ENCODE results near the gene PDZRN4.
"Not testable (repeated sequence)": the region's sequence is repeated elsewhere in the genome, so short reads cannot be mapped to it uniquely, and the experiment has no call there.

The PDZRN4 gene

DNA sequence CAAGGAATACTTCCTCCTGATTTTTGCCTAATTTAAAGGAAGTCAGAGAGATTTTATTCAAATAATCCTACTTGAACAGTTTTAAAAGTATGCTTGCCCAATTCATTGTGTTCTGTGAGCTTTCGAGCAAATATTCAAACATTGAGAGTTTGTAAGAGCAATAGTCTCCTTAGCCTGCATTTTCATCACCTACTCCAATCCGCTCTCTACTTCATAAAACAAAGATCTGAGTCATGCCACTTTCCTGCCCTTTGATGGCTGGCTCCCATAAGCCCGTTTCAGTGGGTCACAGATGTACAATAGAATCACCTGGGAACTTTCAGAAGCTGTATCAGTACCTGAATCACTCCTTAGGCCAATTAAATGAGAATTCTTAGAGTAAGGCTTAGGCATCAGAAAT, 319.2 kb downstream of the PDZRN4 start:
- no peak for DNase-seq (ENCODE audit: low read depth in 1 of 2, low spot score in 1 of 2)

DNA sequence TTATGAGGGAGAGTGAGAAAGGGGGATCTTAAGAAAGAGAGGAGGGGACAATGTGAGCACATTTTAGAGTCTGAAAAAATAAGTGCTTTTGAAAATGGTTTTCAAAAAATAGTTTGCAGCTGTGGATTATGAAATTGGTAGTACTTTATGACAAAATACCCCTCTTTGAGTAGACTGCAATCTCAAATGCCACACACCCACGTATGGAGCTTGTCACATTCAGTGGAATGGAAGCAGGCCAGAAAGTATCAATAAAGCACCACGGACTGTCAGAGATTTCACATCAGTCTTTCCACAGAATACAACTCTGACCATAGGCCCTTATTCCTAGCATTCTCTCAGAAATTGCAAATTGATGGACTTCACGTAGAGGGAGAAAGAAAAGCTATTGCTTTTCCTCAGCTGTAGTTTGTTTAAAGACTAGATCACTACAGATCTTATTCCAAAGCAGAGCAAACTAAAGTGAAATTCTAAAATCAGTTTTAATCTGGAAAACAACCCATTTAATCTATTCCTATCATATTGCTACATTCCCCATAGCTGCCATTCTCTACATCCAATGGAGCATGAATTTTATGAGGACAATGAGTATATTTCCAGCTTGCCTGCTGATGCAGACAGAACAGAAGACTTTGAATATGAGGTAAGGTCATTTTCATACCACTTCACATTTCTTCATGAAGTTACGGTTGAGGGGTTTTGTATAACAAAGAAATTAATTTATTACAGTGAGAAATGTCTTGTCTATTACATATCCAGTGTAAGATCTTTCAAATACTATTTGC, 321.3 kb downstream of the PDZRN4 start:
- no peak for DNase-seq (ENCODE audit: low read depth in 1 of 2, low spot score in 1 of 2)

DNA sequence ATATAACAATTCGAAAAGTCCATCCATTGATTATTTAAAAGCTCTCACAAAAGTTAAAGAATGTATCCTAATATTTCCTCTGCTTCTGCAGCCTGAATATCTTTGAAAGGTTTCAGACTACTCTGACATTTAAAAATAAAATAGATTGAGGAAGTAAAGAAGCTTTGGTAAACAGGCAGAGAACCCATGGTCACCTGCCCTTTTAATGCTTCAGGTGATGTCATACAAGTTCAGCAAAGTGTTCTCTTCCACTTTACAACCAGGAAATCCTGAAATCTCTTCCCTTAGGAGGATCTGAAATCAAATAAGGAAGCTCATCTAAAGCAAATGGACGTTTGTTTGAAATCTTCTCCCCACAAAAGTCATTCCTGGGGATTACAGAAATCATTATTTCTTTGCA, 322.4 kb downstream of the PDZRN4 start:
- no peak for DNase-seq (ENCODE audit: low read depth in 1 of 2, low spot score in 1 of 2)

DNA sequence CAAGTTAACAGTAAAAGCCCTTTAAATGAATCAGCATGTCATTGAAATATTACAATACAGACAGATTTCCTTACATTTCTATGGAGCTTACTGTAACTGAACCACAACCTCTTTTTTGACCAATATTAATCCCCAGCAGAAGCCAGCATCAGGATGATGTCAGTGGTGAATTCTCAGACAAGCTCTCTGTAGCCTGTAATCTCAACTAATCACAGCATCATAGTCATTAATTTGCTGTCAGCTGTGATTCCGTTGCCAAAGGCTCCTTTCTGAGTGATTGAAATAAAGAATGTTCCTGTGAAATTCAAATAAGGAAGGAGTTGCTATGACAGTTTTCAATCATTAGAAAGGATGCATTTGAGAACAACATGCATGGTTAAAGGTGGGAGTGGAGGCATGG, 323.1 kb downstream of the PDZRN4 start:
- DNase-seq (ENCODE audit: low read depth in 1 of 2, low spot score in 1 of 2), result no peak

DNA sequence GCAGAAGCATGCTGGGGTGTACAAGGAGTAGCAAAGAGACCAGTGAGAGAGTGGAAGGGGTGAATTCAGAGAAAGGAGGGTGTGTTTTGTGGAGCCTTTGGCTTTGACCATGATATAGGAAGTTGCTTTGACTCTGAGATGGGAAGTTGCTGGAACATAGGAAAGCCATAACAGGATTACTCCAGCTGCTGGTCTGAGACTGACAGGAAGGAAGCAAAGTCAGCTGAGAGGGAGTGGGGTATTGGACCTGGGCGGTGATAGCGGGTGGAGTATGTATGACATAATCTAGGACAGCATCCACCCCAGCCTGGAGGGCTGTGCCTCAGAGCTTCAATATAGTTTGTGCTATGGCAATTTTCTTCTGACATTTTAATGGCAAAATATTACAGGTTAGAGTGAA, 324.4 kb downstream of the PDZRN4 start:
- DNase-seq (ENCODE audit: low read depth in 1 of 2, low spot score in 1 of 2), result no peak

DNA sequence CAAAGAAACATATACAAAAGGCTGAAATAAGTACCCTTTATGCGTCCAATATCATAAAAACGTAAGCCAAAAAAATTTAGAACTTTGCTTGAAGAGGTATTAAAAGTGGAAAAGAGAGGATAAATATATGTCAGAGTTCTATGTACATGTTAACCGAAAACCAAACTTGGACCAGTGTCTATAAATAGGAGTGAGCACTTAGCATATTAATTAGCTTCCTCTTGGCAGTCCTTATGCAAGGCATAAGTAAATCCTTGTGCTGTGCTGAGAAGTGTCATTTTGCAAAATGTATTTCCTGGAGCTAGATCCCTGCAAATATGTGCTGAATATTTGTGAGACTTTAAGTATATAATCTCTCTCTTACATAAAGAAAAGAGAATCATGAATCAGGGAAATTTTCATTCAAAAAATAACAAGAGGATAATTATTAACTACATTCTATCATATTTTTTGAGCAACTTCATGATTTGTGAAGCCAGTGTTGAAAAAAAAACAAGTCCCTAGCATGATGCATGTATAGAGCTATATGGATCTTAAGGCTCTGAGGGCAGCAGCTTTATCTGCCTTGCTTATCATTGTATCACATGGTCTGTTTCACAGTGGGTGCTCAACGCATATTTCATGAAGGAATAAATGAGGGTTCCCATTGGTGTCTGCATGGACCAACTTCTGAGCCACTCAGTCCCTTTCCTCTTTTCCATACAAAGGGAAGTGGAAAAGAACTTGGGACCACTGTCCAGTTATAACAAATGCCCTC, 326.1 kb downstream of the PDZRN4 start:
- DNase-seq (ENCODE audit: low read depth in 1 of 2, low spot score in 1 of 2), result no peak

DNA sequence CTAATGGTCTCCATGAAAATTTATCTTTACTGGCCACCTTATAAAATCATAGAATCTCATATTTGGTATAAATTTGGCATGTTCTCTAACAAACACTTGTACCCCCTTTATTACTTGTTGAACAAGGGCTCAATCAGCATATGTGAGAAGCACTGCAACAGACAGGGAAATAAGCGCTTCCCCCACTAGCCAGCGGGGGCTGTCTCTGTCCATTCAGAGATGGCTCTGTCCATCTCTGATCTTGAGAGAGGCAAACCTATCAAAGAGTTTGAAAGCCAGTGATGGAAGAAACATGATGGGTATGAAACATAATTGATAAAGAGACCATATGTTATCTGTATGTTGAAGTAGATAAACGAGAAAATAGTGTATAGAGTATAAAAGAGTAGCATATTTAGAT, 326.8 kb downstream of the PDZRN4 start:
- no peak for DNase-seq (ENCODE audit: low read depth in 1 of 2, low spot score in 1 of 2)

DNA sequence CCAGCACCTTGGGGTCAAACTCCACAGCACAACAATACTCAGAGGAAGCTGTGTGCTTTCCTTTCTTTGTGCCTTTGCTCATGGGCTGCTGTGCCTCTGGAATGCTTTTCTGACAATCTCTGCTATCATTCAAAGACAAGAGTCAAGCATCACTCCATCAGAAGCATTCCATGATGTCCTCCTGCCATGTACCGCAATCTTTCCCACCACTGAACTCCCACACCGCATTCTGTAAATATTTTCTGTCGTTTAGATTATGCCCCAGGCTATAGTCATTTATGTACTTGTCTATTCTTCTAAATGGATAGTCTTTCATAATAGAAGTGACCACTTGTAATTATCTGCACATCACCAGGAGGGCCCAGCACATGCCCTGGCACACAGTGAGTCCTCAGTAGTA, 327.8 kb downstream of the PDZRN4 start:
- DNase-seq (ENCODE audit: low read depth in 1 of 2, low spot score in 1 of 2), result no peak

DNA sequence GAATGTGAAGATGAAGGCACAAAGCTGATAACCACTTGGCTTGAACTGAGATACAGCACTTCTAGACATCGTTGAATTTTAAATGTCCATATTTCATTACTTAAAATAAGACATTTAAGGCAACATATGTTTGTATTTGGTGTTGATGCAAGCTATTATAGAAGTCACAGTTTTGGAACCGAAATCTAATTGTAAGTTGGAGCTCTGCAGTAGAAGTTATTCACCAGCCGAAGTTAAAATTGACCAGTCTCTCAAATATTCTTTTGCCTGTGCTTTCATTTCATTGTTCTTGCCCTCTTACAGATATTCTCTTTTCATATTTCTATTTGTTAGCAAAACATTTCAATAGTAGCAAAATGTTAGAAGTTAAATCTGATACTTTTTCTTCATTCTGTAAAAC, 332.7 kb downstream of the PDZRN4 start:
- no peak for DNase-seq (ENCODE audit: low read depth in 1 of 2, low spot score in 1 of 2)

DNA sequence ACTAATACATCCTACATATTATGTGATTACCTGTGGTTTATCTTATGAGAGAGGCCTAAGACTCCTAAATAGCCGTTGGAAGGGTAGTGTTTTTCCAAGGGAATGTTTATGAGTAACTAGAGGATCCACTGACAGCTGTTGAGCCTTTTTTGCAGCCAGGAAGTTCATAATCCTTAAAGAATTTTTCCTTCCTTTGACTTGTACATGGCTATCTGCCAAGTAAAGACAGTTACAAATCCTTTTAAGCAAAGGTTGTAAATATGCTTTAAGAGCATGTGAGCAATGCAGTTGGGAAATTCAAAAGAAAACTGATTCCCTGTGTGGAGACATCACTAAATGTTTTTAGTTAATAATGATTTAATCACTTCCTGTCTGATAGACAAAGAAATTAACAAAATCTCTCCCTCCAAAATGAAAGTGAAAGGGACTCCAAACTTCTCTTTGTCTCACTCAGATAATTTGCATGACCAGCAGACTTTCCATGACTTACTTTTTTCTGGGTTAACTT, 333.8 kb downstream of the PDZRN4 start:
- DNase-seq (ENCODE audit: low read depth in 1 of 2, low spot score in 1 of 2), result peak in 1 of 2 donors; percentile 1

DNA sequence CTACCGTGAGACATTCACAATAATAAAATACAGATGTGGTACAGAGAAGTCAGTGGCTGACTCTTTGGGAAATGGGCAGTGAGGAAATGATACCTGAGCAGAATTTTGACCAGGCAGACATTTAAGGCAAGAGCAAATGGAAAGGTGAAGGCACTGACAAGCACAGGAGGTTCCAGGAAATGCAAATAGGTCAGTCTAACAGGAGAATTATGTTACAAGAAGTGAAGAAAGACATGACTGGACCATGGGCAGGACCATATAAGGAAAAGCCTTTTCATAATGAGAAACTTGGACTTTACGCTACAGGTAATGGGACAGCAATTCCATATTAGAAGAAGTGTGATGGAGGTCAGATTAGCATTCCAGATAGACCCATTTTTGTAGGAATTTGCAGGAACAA, 338.9 kb downstream of the PDZRN4 start:
- DNase-seq (ENCODE audit: low read depth in 1 of 2, low spot score in 1 of 2), result no peak

DNA sequence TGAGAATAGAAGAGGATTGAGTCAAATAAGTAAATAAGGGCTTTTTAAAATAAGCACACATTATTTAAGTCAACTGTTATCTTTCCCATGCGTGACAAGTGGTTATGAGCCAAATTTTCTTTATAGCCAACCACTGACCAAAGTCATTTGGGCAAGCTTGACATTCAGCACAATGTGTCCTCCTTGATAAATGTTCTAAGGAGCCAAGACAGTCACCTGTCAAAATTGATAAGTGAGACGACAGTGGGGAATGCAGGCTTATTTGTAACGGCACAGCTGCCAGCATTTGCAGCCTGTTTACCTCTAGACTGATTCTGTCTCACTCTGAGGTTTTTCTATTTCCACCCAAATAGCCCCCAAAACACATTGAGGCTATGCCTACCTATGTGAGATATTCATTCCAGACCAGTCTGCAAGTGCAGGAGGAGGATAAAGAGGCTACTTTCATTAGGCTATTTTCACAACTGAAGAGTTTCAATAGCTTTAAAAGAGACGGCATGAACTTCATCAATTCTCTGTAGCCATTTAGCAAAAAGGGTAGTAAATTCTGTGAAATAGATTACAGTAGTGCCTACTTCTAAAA, 339.5 kb downstream of the PDZRN4 start:
- no peak for DNase-seq (ENCODE audit: low read depth in 1 of 2, low spot score in 1 of 2)

DNA sequence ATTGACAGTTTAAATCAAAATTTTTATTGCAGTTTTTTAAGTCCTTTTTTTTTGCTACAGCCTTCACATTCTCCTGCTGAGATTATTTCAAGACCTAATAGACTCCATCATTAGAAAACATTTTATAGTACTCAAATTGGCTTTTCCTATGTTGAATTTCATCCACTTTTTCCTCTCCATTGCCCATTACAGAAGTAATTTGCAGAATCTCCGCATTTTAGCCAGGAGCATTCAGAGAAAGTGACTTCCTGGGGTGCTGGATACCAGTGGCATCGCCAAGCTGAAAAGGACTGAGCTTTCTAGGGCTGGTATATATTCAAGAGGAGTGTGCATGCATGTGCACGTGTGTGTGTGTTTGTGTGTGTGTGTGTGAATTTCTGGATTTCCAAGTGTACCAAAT, 340.8 kb downstream of the PDZRN4 start:
- DNase-seq (ENCODE audit: low read depth in 1 of 2, low spot score in 1 of 2), result no peak

DNA sequence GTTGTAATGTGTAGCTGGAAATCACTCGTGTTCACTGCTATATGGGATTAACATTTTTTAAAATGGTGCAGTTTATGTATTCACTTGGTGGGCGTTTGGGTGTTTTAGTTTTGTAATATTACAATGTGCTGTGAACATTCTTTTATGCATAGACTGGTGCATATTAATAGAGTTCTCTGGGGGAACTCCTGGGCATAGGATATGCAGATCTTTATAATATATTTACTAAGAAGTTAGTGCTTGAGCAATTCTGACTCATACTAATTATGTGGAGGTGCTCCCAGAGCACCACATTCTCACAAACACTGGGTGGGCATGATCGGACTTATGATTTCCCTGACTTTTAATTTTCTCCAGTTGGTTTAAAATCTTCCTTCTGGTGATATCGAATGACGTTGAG, 342.3 kb downstream of the PDZRN4 start:
- no peak for DNase-seq (ENCODE audit: low read depth in 1 of 2, low spot score in 1 of 2)

DNA sequence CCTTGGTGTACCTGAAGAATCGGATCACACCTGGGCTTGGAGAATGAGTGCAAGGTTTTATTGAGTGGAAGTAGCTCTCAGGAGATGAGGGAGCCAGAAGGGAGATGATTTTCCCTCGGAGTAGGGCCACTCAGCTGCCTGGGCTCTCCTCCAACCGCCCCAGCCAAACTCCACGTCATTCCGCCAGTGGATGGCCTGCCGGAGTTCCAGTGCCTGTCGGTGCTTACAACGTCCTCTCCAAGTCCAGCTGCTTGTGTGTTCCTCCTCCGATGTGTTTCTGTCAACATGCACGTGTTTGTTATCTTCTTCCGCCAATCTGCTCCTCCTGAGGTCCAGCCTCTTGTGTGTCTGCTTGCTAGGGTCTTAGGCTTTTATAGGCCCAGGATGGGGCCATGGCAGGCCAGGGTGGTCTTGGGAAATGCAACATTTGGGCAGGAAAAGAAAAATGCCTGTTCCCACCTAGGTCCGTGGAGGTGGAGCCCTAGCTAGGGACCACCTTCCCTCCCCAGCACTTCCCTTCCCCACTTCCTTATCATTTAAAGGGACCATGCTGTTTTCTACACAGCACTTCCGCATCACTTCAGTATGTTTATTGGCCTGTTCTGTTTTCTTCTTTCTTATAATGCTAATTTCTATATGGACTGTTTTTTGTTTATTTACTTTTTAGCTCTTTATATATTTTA, 343.2 kb downstream of the PDZRN4 start:
- no peak for DNase-seq (ENCODE audit: low read depth in 1 of 2, low spot score in 1 of 2)

DNA sequence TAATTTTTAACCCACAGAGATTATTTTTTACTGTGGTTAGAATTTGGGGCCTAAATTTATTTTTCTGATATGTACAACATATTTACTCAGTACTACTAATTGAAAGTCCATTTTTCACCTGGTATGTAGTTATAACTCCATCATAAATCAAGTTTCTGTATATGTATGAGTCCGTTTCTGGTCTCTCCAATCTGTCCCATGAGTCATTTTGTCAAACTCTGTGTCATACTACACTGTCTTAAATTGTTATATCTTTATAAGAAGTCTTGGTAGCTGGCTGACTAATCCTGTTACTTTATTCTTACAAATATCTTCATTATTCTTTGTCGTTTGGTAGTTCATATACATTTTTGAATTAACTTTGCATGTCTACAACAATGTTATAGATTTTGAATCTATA, 344.0 kb downstream of the PDZRN4 start:
- DNase-seq (ENCODE audit: low read depth in 1 of 2, low spot score in 1 of 2), result no peak

DNA sequence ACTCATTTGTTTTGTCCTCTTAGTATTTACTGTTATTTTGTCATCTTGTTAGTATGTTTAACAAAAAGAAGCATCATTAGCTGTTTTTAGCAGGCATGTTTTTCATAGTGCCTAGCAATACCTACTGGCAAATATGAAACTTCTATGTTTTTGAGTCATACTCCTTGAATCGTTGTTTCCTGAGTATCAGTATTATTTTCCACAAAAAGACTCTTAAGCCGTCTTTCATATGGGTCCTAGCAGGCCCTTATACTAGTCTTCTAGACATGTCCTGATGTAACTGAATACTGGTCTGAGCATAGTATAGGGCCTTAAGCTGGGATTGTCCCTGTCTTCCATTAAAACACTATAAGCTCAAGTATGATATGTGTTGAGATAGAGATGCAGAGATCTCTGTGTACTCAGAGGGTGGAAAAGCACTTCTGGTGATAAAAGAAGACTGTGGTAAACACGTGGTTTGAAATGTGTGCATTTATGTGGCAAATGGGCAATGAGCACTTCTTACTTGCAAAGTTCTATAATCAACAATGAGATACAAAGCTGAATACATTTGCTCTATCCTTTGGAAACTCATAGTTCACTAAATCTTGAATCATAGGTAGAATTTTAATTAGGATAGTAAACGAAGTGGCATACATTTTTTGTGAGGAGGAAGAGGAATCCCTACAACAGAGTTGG, 348.8 kb downstream of the PDZRN4 start:
- no peak for DNase-seq (ENCODE audit: low read depth in 1 of 2, low spot score in 1 of 2)

DNA sequence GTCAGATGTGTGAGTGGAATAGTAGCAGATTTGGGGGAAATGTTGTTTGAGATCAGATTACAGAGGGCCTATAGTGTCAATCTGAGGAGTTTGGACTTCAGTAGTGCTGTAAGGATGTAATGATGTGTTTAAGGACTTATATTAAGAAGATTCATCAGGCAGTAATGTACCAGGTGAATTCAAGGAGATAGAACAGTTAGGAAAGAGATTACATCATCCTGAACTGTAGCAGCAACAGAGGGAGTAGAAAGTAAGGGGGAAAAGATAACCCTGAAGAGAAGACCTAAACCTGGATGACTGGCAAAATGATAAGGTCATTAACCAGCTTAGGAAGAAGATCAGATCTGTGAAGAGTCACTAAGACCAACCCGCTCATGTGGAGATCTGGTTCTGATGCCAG, 349.4 kb downstream of the PDZRN4 start:
- DNase-seq (ENCODE audit: low read depth in 1 of 2, low spot score in 1 of 2), result no peak

DNA sequence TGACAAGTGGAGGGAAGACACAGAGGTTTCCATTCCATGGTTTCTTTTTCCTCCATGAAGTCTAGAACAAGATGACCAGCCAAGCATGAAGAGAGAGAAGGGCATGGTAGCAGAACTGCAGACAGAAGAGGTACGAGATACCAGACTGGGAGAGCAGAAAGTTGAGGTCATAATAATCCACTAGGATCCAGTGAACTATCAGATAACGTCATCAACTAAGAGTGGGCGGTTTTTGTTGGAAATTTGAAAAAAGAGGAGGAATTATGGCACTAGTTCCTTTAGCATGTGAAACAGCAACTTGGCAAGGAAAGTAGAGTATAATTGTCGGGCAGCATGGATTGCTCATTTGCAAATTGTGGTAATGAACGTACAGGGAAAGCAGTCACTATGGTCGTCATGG, 357.6 kb downstream of the PDZRN4 start:
- DNase-seq (ENCODE audit: low read depth in 1 of 2, low spot score in 1 of 2), result no peak

DNA sequence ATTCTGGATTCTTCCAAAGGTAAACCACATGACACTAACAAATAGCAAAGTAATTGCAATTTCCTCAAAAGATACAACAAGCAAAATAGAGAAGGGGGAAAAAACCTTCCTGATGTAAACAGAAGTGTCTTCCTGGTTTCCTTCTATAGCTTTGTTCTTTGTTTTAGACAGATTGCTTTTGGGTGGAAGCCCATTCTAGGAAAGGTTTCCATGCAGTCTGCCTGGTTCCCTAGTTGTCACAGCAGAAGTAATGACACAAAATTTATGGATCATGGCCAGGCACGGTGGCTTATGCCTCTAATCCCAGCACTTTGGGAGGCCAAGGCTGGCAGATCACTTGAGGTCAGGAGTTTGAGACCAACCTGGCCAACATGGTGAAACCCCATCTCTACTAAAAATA, 359.0 kb downstream of the PDZRN4 start:
- not testable (repeated sequence) for DNase-seq (ENCODE audit: low read depth in 1 of 2, low spot score in 1 of 2)

DNA sequence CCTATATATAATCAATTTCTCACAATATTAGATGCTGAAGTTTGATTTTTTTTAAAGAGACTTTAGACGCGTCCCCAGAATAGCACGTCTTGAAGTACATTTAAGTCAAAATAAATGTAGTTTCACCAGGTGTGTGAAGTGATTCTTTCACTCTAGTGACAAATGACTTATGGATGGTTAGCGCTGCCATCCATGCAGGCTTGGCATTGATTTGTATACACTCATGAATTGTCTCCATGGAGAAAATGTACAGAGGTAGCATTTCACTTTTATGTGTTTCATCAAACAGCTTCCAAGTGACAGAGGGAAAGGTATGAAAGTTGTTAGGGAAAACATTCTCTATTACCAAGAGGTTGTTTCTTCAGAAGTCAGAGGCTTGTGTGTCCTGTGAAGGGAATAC, 360.8 kb downstream of the PDZRN4 start:
- no peak for DNase-seq (ENCODE audit: low read depth in 1 of 2, low spot score in 1 of 2)

Measured in activated CD4-positive, alpha-beta T cell treated with anti-CD3 and anti-CD28 coated beads, Interleukin-2, amount 50 U/mL, for 24 hours (primary cell).